ENCODE data around the gene NEFH. TPM values are rescaled to one million over a fixed set of nuclear protein-coding genes. Genes with fewer than 3 reads are reported as not detected.

Gene NEFH
- total RNA-seq, 2 experiments from 2014 or later, result 0.05 to 0.06 TPM

- Mint-ChIP-seq H3K36me3 (ENCODE audit: low read depth) (peaks cover 86% of the 10 kb centered on the region), H3K27me3 (no peaks in the 10 kb centered on the region), H3K4me1 (ENCODE audit: low read depth) (no peaks in the 10 kb centered on the region), H3K27ac (no peak overlapping the region), H3K9me3 (no peaks in the 10 kb centered on the region), H3K4me3 (no peak overlapping the region)
- H3K36me3 ChIP-seq (ENCODE audit: insufficient read depth, low read length), result peaks cover 78% of the 10 kb centered on the region
- POLR2A ChIA-PET, result no interaction called here
- intact Hi-C loops (cut with DNase I, micrococcal nuclease), result no loop called here
- ATAC-seq (ENCODE audit: poor library complexity) (no peak), DNase-seq (no peak)
- no peak for TF ChIP-seq CTCF (IDR thresholded peaks at IDR 0.05)
- no peak overlapping the region for H3K4me3 ChIP-seq (ENCODE audit: low read length)
- no peaks in the 10 kb centered on the region for H3K27me3 ChIP-seq (ENCODE audit: control insufficient read depth in 1 of 2, insufficient read depth in 2 of 2, low read length in 2 of 2)
- CTCF ChIA-PET, result no interaction called here
- H3K27ac ChIP-seq (ENCODE audit: low read depth in 1 of 2, low read length in 2 of 2), result no peak overlapping the region
- H3K4me1 ChIP-seq (ENCODE audit: insufficient read depth, low read length), result no peaks in the 10 kb centered on the region
- H3K9me3 ChIP-seq (ENCODE audit: control insufficient read depth in 1 of 2, insufficient read depth in 1 of 2, low read length in 2 of 2), result no peaks in the 10 kb centered on the region
Observed at GRCh38 chr22:29511126-29511862, 31.3 kb downstream of the NEFH start.

- Histone ChIP-seq H3K27me3 (ENCODE audit: control insufficient read depth in 1 of 2, insufficient read depth in 2 of 2, low read length in 2 of 2) (no peaks in the 10 kb centered on the region), H3K36me3 (ENCODE audit: insufficient read depth, low read length) (peaks cover 79% of the 10 kb centered on the region), H3K27ac (ENCODE audit: low read depth in 1 of 2, low read length in 2 of 2) (no peak overlapping the region), H3K9me3 (ENCODE audit: control insufficient read depth in 1 of 2, insufficient read depth in 1 of 2, low read length in 2 of 2) (no peaks in the 10 kb centered on the region), H3K4me1 (ENCODE audit: insufficient read depth, low read length) (no peaks in the 10 kb centered on the region), H3K4me3 (ENCODE audit: low read length) (no peak overlapping the region)
- ChIA-PET CTCF (no interaction called here), POLR2A (no interaction called here)
- no peak for TF ChIP-seq CTCF (IDR thresholded peaks at IDR 0.05)
- Mint-ChIP-seq H3K36me3 (ENCODE audit: low read depth) (peaks cover 86% of the 10 kb centered on the region), H3K4me3 (no peak overlapping the region), H3K4me1 (ENCODE audit: low read depth) (no peaks in the 10 kb centered on the region), H3K27me3 (no peaks in the 10 kb centered on the region), H3K9me3 (no peaks in the 10 kb centered on the region), H3K27ac (no peak overlapping the region)
- no peak for DNase-seq
- intact Hi-C loops (cut with DNase I, micrococcal nuclease), result no loop called here
- no peak for ATAC-seq (ENCODE audit: poor library complexity)
Observed at GRCh38 chr22:29512031-29512430, 32.0 kb downstream of the NEFH start.

- Mint-ChIP-seq H3K9me3 (no peaks in the 10 kb centered on the region), H3K36me3 (ENCODE audit: low read depth) (peaks cover 86% of the 10 kb centered on the region), H3K4me3 (no peak overlapping the region), H3K27me3 (no peaks in the 10 kb centered on the region), H3K4me1 (ENCODE audit: low read depth) (no peaks in the 10 kb centered on the region), H3K27ac (no peak overlapping the region)
- Histone ChIP-seq H3K27me3 (ENCODE audit: control insufficient read depth in 1 of 2, insufficient read depth in 2 of 2, low read length in 2 of 2) (no peaks in the 10 kb centered on the region), H3K4me3 (ENCODE audit: low read length) (no peak overlapping the region), H3K9me3 (ENCODE audit: control insufficient read depth in 1 of 2, insufficient read depth in 1 of 2, low read length in 2 of 2) (no peaks in the 10 kb centered on the region), H3K4me1 (ENCODE audit: insufficient read depth, low read length) (no peaks in the 10 kb centered on the region), H3K27ac (ENCODE audit: low read depth in 1 of 2, low read length in 2 of 2) (no peak overlapping the region), H3K36me3 (ENCODE audit: insufficient read depth, low read length) (peaks cover 78% of the 10 kb centered on the region)
- ChIA-PET CTCF (no interaction called here), POLR2A (no interaction called here)
- intact Hi-C loops (cut with DNase I, micrococcal nuclease), result no loop called here
- DNase-seq (no peak), ATAC-seq (ENCODE audit: poor library complexity) (no peak)
- no peak for TF ChIP-seq CTCF (IDR thresholded peaks at IDR 0.05)
Observed at GRCh38 chr22:29517215-29517908, 37.3 kb downstream of the NEFH start.
